Measurements from ENCODE around the gene RAD51B. TPM values are rescaled to one million over a fixed set of nuclear protein-coding genes. Genes with fewer than 3 reads are reported as not detected.

The RAD51B gene
- total and polyA plus RNA-seq, 3 donors from 2014 or later, result 5.5 to 22.5 (median 19.1) TPM

DNA sequence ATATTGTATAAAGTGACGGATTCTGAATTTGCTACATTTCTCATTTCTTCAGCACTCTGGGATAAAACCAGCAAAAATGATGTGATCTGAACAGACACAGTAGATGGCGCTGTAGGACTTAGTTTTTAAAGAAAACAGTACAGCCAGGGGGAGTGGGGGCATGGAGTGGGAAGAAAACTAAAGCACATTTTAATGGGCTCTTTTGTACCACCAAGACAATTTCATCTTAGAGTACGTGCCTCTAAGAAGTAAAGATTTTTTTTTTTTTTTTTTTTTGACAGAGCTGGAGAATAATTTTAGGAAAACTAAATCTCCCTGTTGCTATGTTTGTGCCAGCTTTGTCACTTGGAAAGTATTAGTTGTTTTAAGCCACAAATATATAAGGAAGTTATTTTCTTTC lies 124.4 kb downstream of the RAD51B start:
- intact Hi-C loops (cut with DNase I; ENCODE audit: low total_unique reads), result loop anchor here (5.0 to 10.0 kb wide), 2 partner anchors 301 to 603 kb away; no protein-coding TSS in a partner anchor
- WGBS, 2 donors, result 18 to 29% methylated on average over 3 of the region's 3 CpGs
- Histone ChIP-seq H3K27ac (peak overlapping the region in 1 of 2 donors; percentile 48), H3K9me3 (no peaks in the 10 kb centered on the region), H3K4me1 (peaks cover 4% of the 10 kb centered on the region), H3K36me3 (ENCODE audit: low read depth, missing control alignments) (no peaks in the 10 kb centered on the region), H3K4me3 (no peak overlapping the region), H3K27me3 (no peaks in the 10 kb centered on the region)
- DNase-seq, result peak; percentile 92
- TF ChIP-seq POLR2A (IDR thresholded peaks at IDR 0.05), result no peak
- TF ChIP-seq, protein P1, sequence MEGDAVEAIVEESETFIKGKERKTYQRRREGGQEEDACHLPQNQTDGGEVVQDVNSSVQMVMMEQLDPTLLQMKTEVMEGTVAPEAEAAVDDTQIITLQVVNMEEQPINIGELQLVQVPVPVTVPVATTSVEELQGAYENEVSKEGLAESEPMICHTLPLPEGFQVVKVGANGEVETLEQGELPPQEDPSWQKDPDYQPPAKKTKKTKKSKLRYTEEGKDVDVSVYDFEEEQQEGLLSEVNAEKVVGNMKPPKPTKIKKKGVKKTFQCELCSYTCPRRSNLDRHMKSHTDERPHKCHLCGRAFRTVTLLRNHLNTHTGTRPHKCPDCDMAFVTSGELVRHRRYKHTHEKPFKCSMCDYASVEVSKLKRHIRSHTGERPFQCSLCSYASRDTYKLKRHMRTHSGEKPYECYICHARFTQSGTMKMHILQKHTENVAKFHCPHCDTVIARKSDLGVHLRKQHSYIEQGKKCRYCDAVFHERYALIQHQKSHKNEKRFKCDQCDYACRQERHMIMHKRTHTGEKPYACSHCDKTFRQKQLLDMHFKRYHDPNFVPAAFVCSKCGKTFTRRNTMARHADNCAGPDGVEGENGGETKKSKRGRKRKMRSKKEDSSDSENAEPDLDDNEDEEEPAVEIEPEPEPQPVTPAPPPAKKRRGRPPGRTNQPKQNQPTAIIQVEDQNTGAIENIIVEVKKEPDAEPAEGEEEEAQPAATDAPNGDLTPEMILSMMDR (IDR thresholded peaks at IDR 0.05), result peak; percentile 68 to 94 (median 88)

DNA sequence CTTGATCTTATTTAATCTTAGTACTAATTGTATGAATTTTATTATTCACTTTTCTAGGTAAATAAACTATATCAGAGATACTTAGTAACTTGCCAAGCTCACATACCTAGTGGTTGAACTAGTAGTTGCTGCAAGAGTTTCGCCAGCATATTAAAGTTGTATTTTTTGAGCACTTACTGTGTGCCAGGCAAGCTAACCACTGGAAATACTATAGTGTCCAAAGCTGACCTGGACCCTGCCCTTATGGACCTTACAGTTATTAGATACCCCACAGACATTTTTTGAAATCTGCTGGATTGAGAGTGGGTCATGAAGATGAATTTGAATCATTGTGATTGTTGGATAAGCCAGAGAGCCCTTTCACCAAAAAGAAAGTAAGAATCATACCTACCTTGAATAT lies 125.0 kb downstream of the RAD51B start:
- TF ChIP-seq, protein P1 (IDR thresholded peaks at IDR 0.05), result no peak
- TF ChIP-seq POLR2A (IDR thresholded peaks at IDR 0.05), result no peak
- Histone ChIP-seq H3K36me3 (ENCODE audit: low read depth, missing control alignments) (no peaks in the 10 kb centered on the region), H3K27ac (no peak overlapping the region), H3K4me1 (peaks cover 4% of the 10 kb centered on the region), H3K27me3 (no peaks in the 10 kb centered on the region), H3K9me3 (no peaks in the 10 kb centered on the region), H3K4me3 (no peak overlapping the region)
- intact Hi-C loops (cut with DNase I; ENCODE audit: low total_unique reads), result loop anchor here (5.0 to 10.0 kb wide), 2 partner anchors 300 to 603 kb away; no protein-coding TSS in a partner anchor
- WGBS, 2 donors, result 92 to 100% methylated on average over 1 of the region's 1 CpG
- no peak for DNase-seq

DNA sequence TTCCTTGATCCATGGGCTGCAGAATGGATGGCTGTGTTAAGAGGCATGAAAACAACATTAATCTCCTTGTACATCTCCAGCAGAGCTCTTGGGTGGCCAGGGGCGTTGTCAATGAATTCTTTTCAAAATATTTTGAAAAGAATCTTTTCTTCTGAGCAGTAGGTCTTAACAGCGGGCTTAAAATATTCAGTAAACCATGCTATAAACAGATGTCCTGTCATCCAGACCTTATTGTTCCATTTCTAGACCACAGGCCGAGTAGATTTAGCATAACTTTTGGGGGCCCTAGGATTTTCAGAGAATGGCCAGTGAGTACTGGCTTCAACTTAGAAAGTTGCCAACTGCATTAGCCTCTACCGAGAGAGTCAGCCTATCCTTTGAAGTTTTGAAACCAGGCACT lies 130.2 kb downstream of the RAD51B start:
- H3K9me3 ChIP-seq, result no peaks in the 10 kb centered on the region
- no peak for TF ChIP-seq POLR2A (IDR thresholded peaks at IDR 0.05)
- TF ChIP-seq, protein P1 (IDR thresholded peaks at IDR 0.05), result no peak

DNA sequence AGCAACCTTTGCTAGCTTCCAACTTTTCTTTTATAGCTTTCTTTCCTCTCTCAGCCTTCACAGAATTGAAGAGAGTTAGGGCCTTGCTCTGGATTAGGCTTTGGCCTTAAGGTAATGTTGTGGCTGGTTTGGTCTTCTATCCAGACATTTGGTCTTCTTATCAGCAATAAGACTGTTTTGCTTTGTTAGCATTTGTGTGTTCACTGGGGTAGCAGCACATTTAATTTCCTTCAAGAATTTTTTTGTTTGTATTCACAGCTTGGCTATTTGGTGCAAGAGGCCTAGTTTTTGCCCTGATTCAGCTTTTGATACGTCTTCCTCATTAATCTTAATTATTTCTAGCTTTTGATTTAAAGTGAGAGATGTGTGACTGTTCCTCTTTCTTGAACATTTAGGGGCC lies 130.8 kb downstream of the RAD51B start:
- no peaks in the 10 kb centered on the region for H3K4me1 ChIP-seq
- no peaks in the 10 kb centered on the region for H3K36me3 ChIP-seq (ENCODE audit: low read depth, missing control alignments)
- DNase-seq, result no peak
- intact Hi-C loops (cut with DNase I; ENCODE audit: low total_unique reads), result no loop called here
- WGBS, 2 donors, result 96 to 97% methylated on average over 1 of the region's 1 CpG
- no peak for TF ChIP-seq POLR2A (IDR thresholded peaks at IDR 0.05)
- TF ChIP-seq, protein P1 (IDR thresholded peaks at IDR 0.05), result no peak
- no peak overlapping the region for H3K4me3 ChIP-seq
- no peaks in the 10 kb centered on the region for H3K27me3 ChIP-seq
- no peak overlapping the region for H3K27ac ChIP-seq
- no peaks in the 10 kb centered on the region for H3K9me3 ChIP-seq

More for the DNA sequence above, 130.2 kb downstream of the RAD51B start:
- intact Hi-C loops (cut with DNase I; ENCODE audit: low total_unique reads), result loop anchor here (10.0 kb wide), 1 partner anchor 295 kb away; no protein-coding TSS in a partner anchor
- Histone ChIP-seq H3K36me3 (ENCODE audit: low read depth, missing control alignments) (no peaks in the 10 kb centered on the region), H3K4me3 (no peak overlapping the region), H3K27ac (no peak overlapping the region), H3K27me3 (no peaks in the 10 kb centered on the region), H3K4me1 (no peaks in the 10 kb centered on the region)
- DNase-seq, result no peak
- WGBS, 2 donors, result 87 to 94% methylated on average over 4 of the region's 4 CpGs

DNA sequence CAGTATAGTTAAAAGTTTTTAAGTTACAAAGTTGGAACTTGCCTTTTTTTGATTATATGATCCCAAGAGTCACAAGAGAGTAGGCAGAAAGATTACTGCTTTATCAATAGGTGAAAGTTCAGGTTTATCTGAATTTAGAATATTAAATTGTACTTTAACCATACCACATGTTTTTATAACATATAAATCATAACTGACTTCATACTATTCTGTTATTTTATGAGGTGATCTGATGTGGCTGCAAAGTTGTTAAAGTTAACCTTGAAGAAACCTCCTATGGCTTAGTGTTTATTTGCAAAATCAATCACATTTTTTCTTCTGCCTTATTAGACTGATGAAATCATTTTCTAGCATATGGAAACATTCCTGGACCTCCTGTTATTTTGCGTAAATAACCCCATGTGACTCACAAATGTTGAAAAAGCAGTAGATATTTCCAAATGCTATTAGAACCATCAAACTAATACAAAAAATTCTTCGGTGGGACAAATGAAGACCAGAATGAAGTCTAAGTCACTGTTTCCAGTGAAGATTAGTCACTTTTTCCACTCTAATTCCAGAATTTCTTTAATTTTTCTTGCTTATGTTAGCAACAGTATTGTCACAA lies 132.1 kb downstream of the RAD51B start:
- H3K4me3 ChIP-seq, result no peak overlapping the region
- no peaks in the 10 kb centered on the region for H3K36me3 ChIP-seq (ENCODE audit: low read depth, missing control alignments)
- no peaks in the 10 kb centered on the region for H3K27me3 ChIP-seq
- H3K9me3 ChIP-seq, result no peaks in the 10 kb centered on the region
- WGBS, 2 donors, result 90 to 91% methylated on average over 2 of the region's 2 CpGs
- DNase-seq, result no peak
- H3K27ac ChIP-seq, result no peak overlapping the region
- no peak for TF ChIP-seq POLR2A (IDR thresholded peaks at IDR 0.05)
- TF ChIP-seq, protein P1 (IDR thresholded peaks at IDR 0.05), result no peak
- intact Hi-C loops (cut with DNase I; ENCODE audit: low total_unique reads), result no loop called here
- H3K4me1 ChIP-seq, result no peaks in the 10 kb centered on the region
